ENCODE measurements around the gene CEACAM7. TPM values are rescaled to one million over a fixed set of nuclear protein-coding genes. Genes with fewer than 3 reads are reported as not detected.

CEACAM7 gene
- total RNA-seq, 2 experiments from 2014 or later = not detected

DNA sequence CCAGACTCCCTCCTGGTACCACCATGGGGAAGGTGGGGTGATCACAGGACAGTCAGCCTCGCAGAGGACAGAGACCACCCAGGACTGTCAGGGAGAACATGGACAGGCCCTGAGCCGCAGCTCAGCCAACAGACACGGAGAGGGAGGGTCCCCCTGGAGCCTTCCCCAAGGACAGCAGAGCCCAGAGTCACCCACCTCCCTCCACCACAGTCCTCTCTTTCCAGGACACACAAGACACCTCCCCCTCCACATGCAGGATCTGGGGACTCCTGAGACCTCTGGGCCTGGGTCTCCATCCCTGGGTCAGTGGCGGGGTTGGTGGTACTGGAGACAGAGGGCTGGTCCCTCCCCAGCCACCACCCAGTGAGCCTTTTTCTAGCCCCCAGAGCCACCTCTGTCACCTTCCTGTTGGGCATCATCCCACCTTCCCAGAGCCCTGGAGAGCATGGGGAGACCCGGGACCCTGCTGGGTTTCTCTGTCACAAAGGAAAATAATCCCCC is 19.9 kb upstream of the CEACAM7 start:
- Mint-ChIP-seq H3K36me3 (ENCODE audit: low read depth) (no peaks in the 10 kb centered on the region), H3K27ac (no peak overlapping the region)
- CTCF ChIA-PET = interaction anchor here (1.4 to 3.5 kb wide), 7 partner anchors 9 to 77 kb away, joined by 6 to 58 read pairs (median 13); no protein-coding TSS in a partner anchor

DNA sequence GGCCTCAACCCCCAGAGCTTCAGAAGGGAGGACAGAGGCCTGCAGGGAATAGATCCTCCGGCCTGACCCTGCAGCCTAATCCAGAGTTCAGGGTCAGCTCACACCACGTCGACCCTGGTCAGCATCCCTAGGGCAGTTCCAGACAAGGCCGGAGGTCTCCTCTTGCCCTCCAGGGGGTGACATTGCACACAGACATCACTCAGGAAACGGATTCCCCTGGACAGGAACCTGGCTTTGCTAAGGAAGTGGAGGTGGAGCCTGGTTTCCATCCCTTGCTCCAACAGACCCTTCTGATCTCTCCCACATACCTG is 19.4 kb upstream of the CEACAM7 start:
- Mint-ChIP-seq H3K4me1 (ENCODE audit: low read depth) (peaks cover 2% of the 10 kb centered on the region), H3K4me3 (no peak overlapping the region), H3K9me3 (no peaks in the 10 kb centered on the region), H3K27me3 (ENCODE audit: low read depth) (peaks cover 25% of the 10 kb centered on the region), H3K27ac (no peak overlapping the region), H3K36me3 (ENCODE audit: low read depth) (no peaks in the 10 kb centered on the region)
- intact Hi-C loops (cut with micrococcal nuclease) = loop anchor here (1.0 to 5.0 kb wide), 3 partner anchors 65 to 113 kb away; no protein-coding TSS in a partner anchor
- no peak for DNase-seq
- CTCF ChIA-PET = interaction anchor here (0.6 to 3.5 kb wide), 28 partner anchors 9 to 674 kb away, joined by 3 to 58 read pairs (median 6); partner anchors contain the start of gene CEACAM6

More for the DNA sequence above, 19.9 kb upstream of the CEACAM7 start:
- Mint-ChIP-seq H3K4me3 (no peak overlapping the region), H3K9me3 (no peaks in the 10 kb centered on the region), H3K27me3 (ENCODE audit: low read depth) (peaks cover 25% of the 10 kb centered on the region), H3K4me1 (ENCODE audit: low read depth) (peaks cover 2% of the 10 kb centered on the region)
- DNase-seq = no peak
- intact Hi-C loops (cut with micrococcal nuclease) = loop anchor here (1.0 to 5.0 kb wide), 3 partner anchors 66 to 113 kb away; no protein-coding TSS in a partner anchor

DNA sequence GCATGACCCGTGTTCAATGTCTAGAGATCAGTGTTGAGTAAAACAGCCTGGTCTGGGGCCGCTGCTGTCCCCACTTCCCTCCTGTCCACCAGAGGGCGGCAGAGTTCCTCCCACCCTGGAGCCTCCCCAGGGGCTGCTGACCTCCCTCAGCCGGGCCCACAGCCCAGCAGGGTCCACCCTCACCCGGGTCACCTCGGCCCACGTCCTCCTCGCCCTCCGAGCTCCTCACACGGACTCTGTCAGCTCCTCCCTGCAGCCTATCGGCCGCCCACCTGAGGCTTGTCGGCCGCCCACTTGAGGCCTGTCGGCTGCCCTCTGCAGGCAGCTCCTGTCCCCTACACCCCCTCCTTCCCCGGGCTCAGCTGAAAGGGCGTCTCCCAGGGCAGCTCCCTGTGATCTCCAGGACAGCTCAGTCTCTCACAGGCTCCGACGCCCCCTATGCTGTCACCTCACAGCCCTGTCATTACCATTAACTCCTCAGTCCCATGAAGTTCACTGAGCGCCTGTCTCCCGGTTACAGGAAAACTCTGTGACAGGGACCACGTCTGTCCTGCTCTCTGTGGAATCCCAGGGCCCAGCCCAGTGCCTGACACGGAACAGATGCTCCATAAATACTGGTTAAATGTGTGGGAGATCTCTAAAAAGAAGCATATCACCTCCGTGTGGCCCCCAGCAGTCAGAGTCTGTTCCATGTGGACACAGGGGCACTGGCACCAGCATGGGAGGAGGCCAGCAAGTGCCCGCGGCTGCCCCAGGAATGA is 18.9 kb upstream of the CEACAM7 start:
- Mint-ChIP-seq H3K4me3 (peak overlapping the region; percentile 62), H3K27ac (no peak overlapping the region), H3K9me3 (no peaks in the 10 kb centered on the region), H3K4me1 (ENCODE audit: low read depth) (peaks cover 2% of the 10 kb centered on the region), H3K27me3 (ENCODE audit: low read depth) (peaks cover 25% of the 10 kb centered on the region), H3K36me3 (ENCODE audit: low read depth) (no peaks in the 10 kb centered on the region)
- CTCF ChIA-PET = interaction anchor here (0.6 to 3.5 kb wide), 34 partner anchors 10 to 673 kb away, joined by 3 to 58 read pairs (median 4); partner anchors contain the start of gene CEACAM6
- DNase-seq = peak; percentile 75
- intact Hi-C loops (cut with micrococcal nuclease) = loop anchor here (1.0 to 5.0 kb wide), 4 partner anchors 39 to 114 kb away; no protein-coding TSS in a partner anchor

DNA sequence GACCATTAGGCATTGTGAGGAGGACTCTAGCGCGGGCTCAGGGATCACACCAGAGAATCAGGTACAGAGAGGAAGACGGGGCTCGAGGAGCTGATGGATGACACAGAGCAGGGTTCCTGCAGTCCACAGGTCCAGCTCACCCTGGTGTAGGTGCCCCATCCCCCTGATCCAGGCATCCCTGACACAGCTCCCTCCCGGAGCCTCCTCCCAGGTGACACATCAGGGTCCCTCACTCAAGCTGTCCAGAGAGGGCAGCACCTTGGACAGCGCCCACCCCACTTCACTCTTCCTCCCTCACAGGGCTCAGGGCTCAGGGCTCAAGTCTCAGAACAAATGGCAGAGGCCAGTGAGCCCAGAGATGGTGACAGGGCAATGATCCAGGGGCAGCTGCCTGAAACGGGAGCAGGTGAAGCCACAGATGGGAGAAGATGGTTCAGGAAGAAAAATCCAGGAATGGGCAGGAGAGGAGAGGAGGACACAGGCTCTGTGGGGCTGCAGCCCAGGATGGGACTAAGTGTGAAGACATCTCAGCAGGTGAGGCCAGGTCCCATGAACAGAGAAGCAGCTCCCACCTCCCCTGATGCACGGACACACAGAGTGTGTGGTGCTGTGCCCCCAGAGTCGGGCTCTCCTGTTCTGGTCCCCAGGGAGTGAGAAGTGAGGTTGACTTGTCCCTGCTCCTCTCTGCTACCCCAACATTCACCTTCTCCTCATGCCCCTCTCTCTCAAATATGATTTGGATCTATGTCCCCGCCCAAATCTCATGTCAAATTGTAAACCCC is 17.5 kb upstream of the CEACAM7 start:
- Mint-ChIP-seq H3K4me3 (no peak overlapping the region), H3K9me3 (no peaks in the 10 kb centered on the region), H3K27ac (no peak overlapping the region), H3K27me3 (ENCODE audit: low read depth) (peaks cover 25% of the 10 kb centered on the region), H3K36me3 (ENCODE audit: low read depth) (no peaks in the 10 kb centered on the region), H3K4me1 (ENCODE audit: low read depth) (peaks cover 2% of the 10 kb centered on the region)
- intact Hi-C loops (cut with micrococcal nuclease) = loop anchor here (1.0 to 5.0 kb wide), 3 partner anchors 41 to 115 kb away; no protein-coding TSS in a partner anchor
- DNase-seq = peak; percentile 61
- CTCF ChIA-PET = interaction anchor here (0.8 to 3.5 kb wide), 8 partner anchors 10 to 79 kb away, joined by 3 to 58 read pairs (median 9); no protein-coding TSS in a partner anchor

DNA sequence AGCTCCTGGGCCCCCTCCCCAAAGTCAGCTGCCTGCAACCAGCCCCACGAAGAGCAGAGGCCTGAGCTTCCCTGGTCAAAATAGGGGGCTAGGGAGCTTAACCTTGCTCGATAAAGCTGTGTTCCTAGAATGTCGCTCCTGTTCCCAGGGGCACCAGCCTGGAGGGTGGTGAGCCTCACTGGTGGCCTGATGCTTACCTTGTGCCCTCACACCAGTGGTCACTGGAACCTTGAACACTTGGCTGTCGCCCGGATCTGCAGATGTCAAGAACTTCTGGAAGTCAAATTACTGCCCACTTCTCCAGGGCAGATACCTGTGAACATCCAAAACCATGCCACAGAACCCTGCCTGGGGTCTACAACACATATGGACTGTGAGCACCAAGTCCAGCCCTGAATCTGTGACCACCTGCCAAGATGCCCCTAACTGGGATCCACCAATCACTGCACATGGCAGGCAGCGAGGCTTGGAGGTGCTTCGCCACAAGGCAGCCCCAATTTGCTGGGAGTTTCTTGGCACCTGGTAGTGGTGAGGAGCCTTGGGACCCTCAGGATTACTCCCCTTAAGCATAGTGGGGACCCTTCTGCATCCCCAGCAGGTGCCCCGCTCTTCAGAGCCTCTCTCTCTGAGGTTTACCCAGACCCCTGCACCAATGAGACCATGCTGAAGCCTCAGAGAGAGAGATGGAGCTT is 15.7 kb upstream of the CEACAM7 start:
- H3K4me1 Mint-ChIP-seq (ENCODE audit: low read depth) = peaks cover 2% of the 10 kb centered on the region
- CTCF ChIA-PET = interaction anchor here (1.0 to 4.8 kb wide), 2 partner anchors 43 to 63 kb away, joined by 4 to 17 read pairs; no protein-coding TSS in a partner anchor
- intact Hi-C loops (cut with micrococcal nuclease) = no loop called here
- no peak overlapping the region for H3K4me3 Mint-ChIP-seq
- H3K9me3 Mint-ChIP-seq = no peaks in the 10 kb centered on the region
- H3K27ac Mint-ChIP-seq = no peak overlapping the region
- H3K27me3 Mint-ChIP-seq (ENCODE audit: low read depth) = peaks cover 25% of the 10 kb centered on the region
- DNase-seq = no peak
- no peaks in the 10 kb centered on the region for H3K36me3 Mint-ChIP-seq (ENCODE audit: low read depth)

DNA sequence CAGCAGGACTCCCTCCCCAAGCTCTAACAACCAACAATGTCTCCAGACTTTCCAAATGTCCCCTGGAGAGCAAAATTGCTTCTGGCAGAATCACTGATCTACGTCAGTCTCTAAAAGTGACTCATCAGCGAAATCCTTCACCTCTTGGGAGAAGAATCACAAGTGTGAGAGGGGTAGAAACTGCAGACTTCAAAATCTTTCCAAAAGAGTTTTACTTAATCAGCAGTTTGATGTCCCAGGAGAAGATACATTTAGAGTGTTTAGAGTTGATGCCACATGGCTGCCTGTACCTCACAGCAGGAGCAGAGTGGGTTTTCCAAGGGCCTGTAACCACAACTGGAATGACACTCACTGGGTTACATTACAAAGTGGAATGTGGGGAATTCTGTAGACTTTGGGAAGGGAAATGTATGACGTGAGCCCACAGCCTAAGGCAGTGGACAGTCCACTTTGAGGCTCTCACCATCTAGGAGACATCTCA is 14.1 kb upstream of the CEACAM7 start:
- Mint-ChIP-seq H3K27ac (no peak overlapping the region), H3K36me3 (ENCODE audit: low read depth) (no peaks in the 10 kb centered on the region), H3K27me3 (ENCODE audit: low read depth) (peaks cover 19% of the 10 kb centered on the region), H3K4me3 (no peak overlapping the region), H3K4me1 (ENCODE audit: low read depth) (peaks cover 2% of the 10 kb centered on the region), H3K9me3 (no peaks in the 10 kb centered on the region)
- no peak for DNase-seq
- intact Hi-C loops (cut with micrococcal nuclease) = no loop called here
- CTCF ChIA-PET = interaction anchor here (0.8 to 4.8 kb wide), 5 partner anchors 10 to 63 kb away, joined by 3 to 17 read pairs (median 5); no protein-coding TSS in a partner anchor

DNA sequence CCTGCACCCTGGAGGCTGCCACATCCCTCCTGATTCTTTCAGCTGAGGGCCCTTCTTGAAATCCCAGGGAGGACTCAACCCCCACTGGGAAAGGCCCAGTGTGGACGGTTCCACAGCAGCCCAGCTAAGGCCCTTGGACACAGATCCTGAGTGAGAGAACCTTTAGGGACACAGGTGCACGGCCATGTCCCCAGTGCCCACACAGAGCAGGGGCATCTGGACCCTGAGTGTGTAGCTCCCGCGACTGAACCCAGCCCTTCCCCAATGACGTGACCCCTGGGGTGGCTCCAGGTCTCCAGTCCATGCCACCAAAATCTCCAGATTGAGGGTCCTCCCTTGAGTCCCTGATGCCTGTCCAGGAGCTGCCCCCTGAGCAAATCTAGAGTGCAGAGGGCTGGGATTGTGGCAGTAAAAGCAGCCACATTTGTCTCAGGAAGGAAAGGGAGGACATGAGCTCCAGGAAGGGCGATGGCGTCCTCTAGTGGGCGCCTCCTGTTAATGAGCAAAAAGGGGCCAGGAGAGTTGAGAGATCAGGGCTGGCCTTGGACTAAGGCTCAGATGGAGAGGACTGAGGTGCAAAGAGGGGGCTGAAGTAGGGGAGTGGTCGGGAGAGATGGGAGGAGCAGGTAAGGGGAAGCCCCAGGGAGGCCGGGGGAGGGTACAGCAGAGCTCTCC is 13.5 kb upstream of the CEACAM7 start:
- H3K9me3 Mint-ChIP-seq = no peaks in the 10 kb centered on the region
- CTCF ChIA-PET = interaction anchor here (0.8 to 4.8 kb wide), 5 partner anchors 10 to 63 kb away, joined by 3 to 17 read pairs (median 5); no protein-coding TSS in a partner anchor
- no peak overlapping the region for H3K4me3 Mint-ChIP-seq
- intact Hi-C loops (cut with micrococcal nuclease) = no loop called here
- DNase-seq = peak; percentile 23
- H3K4me1 Mint-ChIP-seq (ENCODE audit: low read depth) = no peaks in the 10 kb centered on the region
- peaks cover 18% of the 10 kb centered on the region for H3K27me3 Mint-ChIP-seq (ENCODE audit: low read depth)
- no peak overlapping the region for H3K27ac Mint-ChIP-seq
- no peaks in the 10 kb centered on the region for H3K36me3 Mint-ChIP-seq (ENCODE audit: low read depth)

DNA sequence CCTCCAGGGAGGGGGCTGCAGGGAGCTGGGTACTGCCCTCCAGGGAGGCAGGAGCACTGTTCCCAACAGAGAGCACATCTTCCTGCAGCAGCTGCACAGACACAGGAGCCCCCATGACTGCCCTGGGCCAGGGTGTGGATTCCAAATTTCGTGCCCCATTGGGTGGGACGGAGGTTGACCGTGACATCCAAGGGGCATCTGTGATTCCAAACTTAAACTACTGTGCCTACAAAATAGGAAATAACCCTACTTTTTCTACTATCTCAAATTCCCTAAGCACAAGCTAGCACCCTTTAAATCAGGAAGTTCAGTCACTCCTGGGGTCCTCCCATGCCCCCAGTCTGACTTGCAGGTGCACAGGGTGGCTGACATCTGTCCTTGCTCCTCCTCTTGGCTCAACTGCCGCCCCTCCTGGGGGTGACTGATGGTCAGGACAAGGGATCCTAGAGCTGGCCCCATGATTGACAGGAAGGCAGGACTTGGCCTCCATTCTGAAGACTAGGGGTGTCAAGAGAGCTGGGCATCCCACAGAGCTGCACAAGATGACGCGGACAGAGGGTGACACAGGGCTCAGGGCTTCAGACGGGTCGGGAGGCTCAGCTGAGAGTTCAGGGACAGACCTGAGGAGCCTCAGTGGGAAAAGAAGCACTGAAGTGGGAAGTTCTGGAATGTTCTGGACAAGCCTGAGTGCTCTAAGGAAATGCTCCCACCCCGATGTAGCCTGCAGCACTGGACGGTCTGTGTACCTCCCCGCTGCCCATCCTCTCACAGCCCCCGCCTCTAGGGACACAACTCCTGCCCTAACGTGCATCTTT is 12.5 kb upstream of the CEACAM7 start:
- no peak for DNase-seq
- no peaks in the 10 kb centered on the region for H3K4me1 Mint-ChIP-seq (ENCODE audit: low read depth)
- peaks cover 15% of the 10 kb centered on the region for H3K27me3 Mint-ChIP-seq (ENCODE audit: low read depth)
- H3K27ac Mint-ChIP-seq = no peak overlapping the region
- H3K9me3 Mint-ChIP-seq = no peaks in the 10 kb centered on the region
- CTCF ChIA-PET = interaction anchor here (0.5 to 4.8 kb wide), 5 partner anchors 9 to 62 kb away, joined by 3 to 17 read pairs (median 4); no protein-coding TSS in a partner anchor
- H3K36me3 Mint-ChIP-seq (ENCODE audit: low read depth) = no peaks in the 10 kb centered on the region
- no peak overlapping the region for H3K4me3 Mint-ChIP-seq
- intact Hi-C loops (cut with micrococcal nuclease) = no loop called here

DNA sequence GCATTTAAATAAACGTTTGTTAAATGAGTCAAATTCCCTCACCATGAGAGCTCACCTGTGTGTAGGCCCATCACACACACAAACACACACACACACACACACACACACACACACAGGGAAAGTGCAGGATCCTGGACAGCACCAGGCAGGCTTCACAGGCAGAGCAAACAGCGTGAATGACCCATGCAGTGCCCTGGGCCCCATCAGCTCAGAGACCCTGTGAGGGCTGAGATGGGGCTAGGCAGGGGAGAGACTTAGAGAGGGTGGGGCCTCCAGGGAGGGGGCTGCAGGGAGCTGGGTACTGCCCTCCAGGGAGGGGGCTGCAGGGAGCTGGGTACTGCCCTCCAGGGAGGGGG is 11.9 kb upstream of the CEACAM7 start:
- CTCF ChIA-PET = interaction anchor here (0.5 to 4.8 kb wide), 3 partner anchors 13 to 59 kb away, joined by 3 to 17 read pairs (median 4); no protein-coding TSS in a partner anchor
- intact Hi-C loops (cut with micrococcal nuclease) = no loop called here
- Mint-ChIP-seq H3K27me3 (ENCODE audit: low read depth) (peaks cover 11% of the 10 kb centered on the region), H3K36me3 (ENCODE audit: low read depth) (no peaks in the 10 kb centered on the region), H3K27ac (no peak overlapping the region), H3K9me3 (no peaks in the 10 kb centered on the region), H3K4me1 (ENCODE audit: low read depth) (no peaks in the 10 kb centered on the region), H3K4me3 (no peak overlapping the region)
- DNase-seq = no peak

DNA sequence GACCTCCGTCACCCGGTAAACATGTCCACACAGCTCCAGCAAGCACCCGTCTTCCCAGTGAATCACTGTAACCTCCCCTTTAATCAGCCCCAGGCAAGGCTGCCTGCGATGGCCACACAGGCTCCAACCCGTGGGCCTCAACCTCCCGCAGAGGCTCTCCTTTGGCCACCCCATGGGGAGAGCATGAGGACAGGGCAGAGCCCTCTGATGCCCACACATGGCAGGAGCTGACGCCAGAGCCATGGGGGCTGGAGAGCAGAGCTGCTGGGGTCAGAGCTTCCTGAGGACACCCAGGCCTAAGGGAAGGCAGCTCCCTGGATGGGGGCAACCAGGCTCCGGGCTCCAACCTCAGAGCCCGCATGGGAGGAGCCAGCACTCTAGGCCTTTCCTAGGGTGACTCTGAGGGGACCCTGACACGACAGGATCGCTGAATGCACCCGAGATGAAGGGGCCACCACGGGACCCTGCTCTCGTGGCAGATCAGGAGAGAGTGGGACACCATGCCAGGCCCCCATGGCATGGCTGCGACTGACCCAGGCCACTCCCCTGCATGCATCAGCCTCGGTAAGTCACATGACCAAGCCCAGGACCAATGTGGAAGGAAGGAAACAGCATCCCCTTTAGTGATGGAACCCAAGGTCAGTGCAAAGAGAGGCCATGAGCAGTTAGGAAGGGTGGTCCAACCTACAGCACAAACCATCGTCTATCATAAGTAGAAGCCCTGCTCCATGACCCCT is 11.3 kb upstream of the CEACAM7 start:
- intact Hi-C loops (cut with micrococcal nuclease) = no loop called here
- Mint-ChIP-seq H3K27ac (no peak overlapping the region), H3K36me3 (ENCODE audit: low read depth) (no peaks in the 10 kb centered on the region), H3K4me3 (no peak overlapping the region), H3K27me3 (ENCODE audit: low read depth) (peaks cover 9% of the 10 kb centered on the region), H3K9me3 (no peaks in the 10 kb centered on the region), H3K4me1 (ENCODE audit: low read depth) (no peaks in the 10 kb centered on the region)
- DNase-seq = no peak
- CTCF ChIA-PET = interaction anchor here (0.6 to 4.8 kb wide), 5 partner anchors 53 to 335 kb away, joined by 3 to 17 read pairs (median 3); no protein-coding TSS in a partner anchor

Measured in activated naive CD4-positive, alpha-beta T cell treated with anti-CD3 and anti-CD28 coated beads for 36 hours (primary cell).